Skeletal muscle satellite cell (primary cell): Measurements from ENCODE around the gene FBLN1.

Source experiments
- H3K27me3 ChIP-seq: 2 replicates; pipeline ENCODE4 v1.7.0; 2013; ENCODE audit warnings: low read length; ENCODE audit not compliant: control insufficient read depth, insufficient read depth
- H3K36me3 ChIP-seq: 2 replicates; pipeline ENCODE4 v1.7.0; 2013; ENCODE audit warnings: mild to moderate bottlenecking, control low read depth, low read length; ENCODE audit not compliant: insufficient read depth
- H3K4me1 ChIP-seq: 2 replicates; pipeline ENCODE4 v1.7.0; 2013; ENCODE audit warnings: low read length; ENCODE audit not compliant: control insufficient read depth, insufficient read depth
- H3K4me2 ChIP-seq: 2 replicates; pipeline ENCODE4 v1.7.0; 2013; ENCODE audit warnings: mild to moderate bottlenecking, low read length
- H3K4me3 ChIP-seq: 2 replicates; pipeline ENCODE4 v1.7.0; 2013; ENCODE audit warnings: low read length
- H3K9ac ChIP-seq: 2 replicates; pipeline ENCODE4 v1.7.0; 2013; ENCODE audit warnings: mild to moderate bottlenecking, low read depth, low read length, moderate library complexity
- H3K9me3 ChIP-seq: replicated peaks from 2 replicates; pipeline ENCODE4 v1.7.0; 2013; ENCODE audit warnings: mild to moderate bottlenecking, control low read depth, low read length

Gene FBLN1

GRCh38 chr22:45543243-45543642 is 40.6 kb downstream of the FBLN1 start:
- Histone ChIP-seq H3K4me2 (no peak overlapping the region), H3K9ac (no peak overlapping the region), H3K27me3 (no peaks in the 10 kb centered on the region), H3K4me1 (peaks cover 3% of the 10 kb centered on the region), H3K4me3 (no peak overlapping the region), H3K9me3 (no peaks in the 10 kb centered on the region), H3K36me3 (peaks cover 4% of the 10 kb centered on the region)

GRCh38 chr22:45544588-45545170 is 42.0 kb downstream of the FBLN1 start:
- Histone ChIP-seq H3K27me3 (no peaks in the 10 kb centered on the region), H3K36me3 (peaks cover 4% of the 10 kb centered on the region), H3K4me3 (no peak overlapping the region), H3K4me2 (no peak overlapping the region), H3K4me1 (peaks cover 4% of the 10 kb centered on the region), H3K9me3 (no peaks in the 10 kb centered on the region), H3K9ac (no peak overlapping the region)

GRCh38 chr22:45546333-45547015 is 43.8 kb downstream of the FBLN1 start:
- no peaks in the 10 kb centered on the region for H3K27me3 ChIP-seq
- no peak overlapping the region for H3K4me3 ChIP-seq
- no peak overlapping the region for H3K9ac ChIP-seq
- H3K36me3 ChIP-seq = peaks cover 9% of the 10 kb centered on the region
- H3K4me1 ChIP-seq = peaks cover 4% of the 10 kb centered on the region
- no peaks in the 10 kb centered on the region for H3K9me3 ChIP-seq
- H3K4me2 ChIP-seq = no peak overlapping the region

- Histone ChIP-seq H3K9ac (no peak overlapping the region), H3K36me3 (peaks cover 9% of the 10 kb centered on the region)
Measured at GRCh38 chr22:45547016-45547345, 44.3 kb downstream of the FBLN1 start.

GRCh38 chr22:45547731-45548130 is 45.0 kb downstream of the FBLN1 start:
- H3K27me3 ChIP-seq = no peaks in the 10 kb centered on the region
- no peak overlapping the region for H3K4me3 ChIP-seq
- H3K4me1 ChIP-seq = peaks cover 6% of the 10 kb centered on the region
- no peak overlapping the region for H3K9ac ChIP-seq
- no peaks in the 10 kb centered on the region for H3K9me3 ChIP-seq
- peaks cover 5% of the 10 kb centered on the region for H3K36me3 ChIP-seq
- no peak overlapping the region for H3K4me2 ChIP-seq

More at GRCh38 chr22:45547016-45547345, 44.3 kb downstream of the FBLN1 start:
- Histone ChIP-seq H3K9me3 (no peaks in the 10 kb centered on the region), H3K27me3 (no peaks in the 10 kb centered on the region), H3K4me3 (no peak overlapping the region), H3K4me1 (peaks cover 4% of the 10 kb centered on the region), H3K4me2 (no peak overlapping the region)

- Histone ChIP-seq H3K4me1 (peaks cover 12% of the 10 kb centered on the region), H3K9ac (no peak overlapping the region), H3K4me3 (no peak overlapping the region), H3K27me3 (no peaks in the 10 kb centered on the region), H3K4me2 (no peak overlapping the region), H3K36me3 (peaks cover 5% of the 10 kb centered on the region), H3K9me3 (no peaks in the 10 kb centered on the region)
Measured at GRCh38 chr22:45548247-45548840, 45.7 kb downstream of the FBLN1 start.

GRCh38 chr22:45548991-45549761 is 46.5 kb downstream of the FBLN1 start:
- H3K9me3 ChIP-seq = no peaks in the 10 kb centered on the region
- no peak overlapping the region for H3K4me3 ChIP-seq
- no peak overlapping the region for H3K4me2 ChIP-seq
- H3K4me1 ChIP-seq = peaks cover 19% of the 10 kb centered on the region
- H3K36me3 ChIP-seq = peaks cover 5% of the 10 kb centered on the region
- no peaks in the 10 kb centered on the region for H3K27me3 ChIP-seq
- H3K9ac ChIP-seq = no peak overlapping the region

- Histone ChIP-seq H3K36me3 (peaks cover 5% of the 10 kb centered on the region), H3K9ac (no peak overlapping the region), H3K9me3 (no peaks in the 10 kb centered on the region), H3K4me2 (no peak overlapping the region), H3K4me1 (peaks cover 19% of the 10 kb centered on the region), H3K4me3 (no peak overlapping the region), H3K27me3 (no peaks in the 10 kb centered on the region)
Measured at GRCh38 chr22:45549762-45550378, 47.2 kb downstream of the FBLN1 start.

- H3K4me3 ChIP-seq = no peak overlapping the region
Measured at GRCh38 chr22:45550416-45550815, 47.7 kb downstream of the FBLN1 start.

GRCh38 chr22:45550891-45551290 is 48.2 kb downstream of the FBLN1 start:
- peaks cover 19% of the 10 kb centered on the region for H3K4me1 ChIP-seq
- peaks cover 5% of the 10 kb centered on the region for H3K36me3 ChIP-seq

More at GRCh38 chr22:45550416-45550815, 47.7 kb downstream of the FBLN1 start:
- H3K36me3 ChIP-seq = peaks cover 5% of the 10 kb centered on the region
- H3K9me3 ChIP-seq = no peaks in the 10 kb centered on the region
- no peaks in the 10 kb centered on the region for H3K27me3 ChIP-seq
- peaks cover 19% of the 10 kb centered on the region for H3K4me1 ChIP-seq
- H3K4me2 ChIP-seq = no peak overlapping the region
- no peak overlapping the region for H3K9ac ChIP-seq

GRCh38 chr22:45551310-45552016 is 48.8 kb downstream of the FBLN1 start:
- H3K4me3 ChIP-seq = no peak overlapping the region
- peaks cover 19% of the 10 kb centered on the region for H3K4me1 ChIP-seq
- no peak overlapping the region for H3K9ac ChIP-seq
- peaks cover 5% of the 10 kb centered on the region for H3K36me3 ChIP-seq
- H3K4me2 ChIP-seq = no peak overlapping the region
- no peaks in the 10 kb centered on the region for H3K9me3 ChIP-seq
- no peaks in the 10 kb centered on the region for H3K27me3 ChIP-seq

More at GRCh38 chr22:45550891-45551290, 48.2 kb downstream of the FBLN1 start:
- Histone ChIP-seq H3K9me3 (no peaks in the 10 kb centered on the region), H3K9ac (no peak overlapping the region), H3K4me3 (no peak overlapping the region), H3K27me3 (no peaks in the 10 kb centered on the region), H3K4me2 (no peak overlapping the region)
